Measurements from ENCODE around the gene FGF3.

GRCh38 chr11:69791276-69792180 is 27.7 kb downstream of the FGF3 start:
- no peak for TF ChIP-seq CTCF (IDR thresholded peaks at IDR 0.05; ENCODE audit: insufficient read depth, low read length, poor library complexity, severe bottlenecking)
- no peak for TF ChIP-seq EZH2phosphoT487 (conservative IDR thresholded peaks at IDR 0.05; ENCODE audit: low read length)

All from SU-DHL-6 (cell line).